HG02623 (cell line): Measurements from ENCODE around the gene PHF5A.

Experiments
- ATAC-seq: cut with Tn5 transposase; IDR thresholded peaks from one replicate; pipeline ENCODE4 v1.9.1; 2021; ENCODE audit warnings: moderate library complexity; ENCODE audit not compliant: unreplicated experiment

The PHF5A gene

GRCh38 chr22:41417622-41418390 is 50.7 kb downstream of the PHF5A start:
- ATAC-seq, result no peak

- no peak for ATAC-seq
Observed at GRCh38 chr22:41415554-41415953, 52.9 kb downstream of the PHF5A start.

GRCh38 chr22:41411021-41411851 is 57.3 kb downstream of the PHF5A start:
- ATAC-seq, result no peak

DNA sequence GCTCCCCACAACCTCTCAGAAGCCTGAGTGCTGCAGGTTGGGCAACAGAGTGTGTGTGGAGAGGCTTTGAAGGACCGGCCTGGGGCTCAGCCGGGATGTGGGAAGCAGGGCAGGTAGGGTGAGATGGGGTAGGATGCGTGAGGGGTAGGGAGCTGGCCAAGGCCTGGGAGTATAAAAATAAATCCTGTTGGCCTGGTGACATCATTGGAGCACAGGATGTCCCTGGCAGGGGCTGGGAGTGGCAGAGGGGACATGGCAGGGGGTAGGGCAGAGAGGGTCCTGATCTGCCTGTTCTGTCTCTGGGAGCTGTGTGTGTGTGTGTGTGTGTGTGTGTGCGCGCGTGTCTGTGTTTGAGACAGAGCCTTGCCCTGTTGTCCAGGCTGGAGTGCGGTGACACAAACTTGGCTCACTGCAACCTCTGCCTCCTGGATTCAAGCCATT is 58.2 kb downstream of the PHF5A start:
- no peak for ATAC-seq
